Measurements from ENCODE around the gene WFIKKN1. TPM values are rescaled to one million over a fixed set of nuclear protein-coding genes. Genes with fewer than 3 reads are reported as not detected.

WFIKKN1 gene
- total RNA-seq, 2 donors from 2014 or later = 7.7 to 11.6 TPM

- Mint-ChIP-seq H3K27ac (no peak overlapping the region), H3K4me3 (no peak overlapping the region), H3K36me3 (ENCODE audit: low read depth) (peaks cover 16% of the 10 kb centered on the region), H3K4me1 (peaks cover 5% of the 10 kb centered on the region), H3K27me3 (ENCODE audit: insufficient read depth) (peaks cover 2% of the 10 kb centered on the region), H3K9me3 (no peaks in the 10 kb centered on the region)
- Histone ChIP-seq H3K27me3 (ENCODE audit: control insufficient read depth, insufficient read depth, low read length, poor library complexity, severe bottlenecking) (no peaks in the 10 kb centered on the region), H3K4me3 (ENCODE audit: low read length) (no peak overlapping the region), H3K36me3 (ENCODE audit: control insufficient read depth, insufficient read depth, low read length) (peaks cover 4% of the 10 kb centered on the region), H3K9ac (ENCODE audit: extremely low read depth, low read length, poor library complexity, severe bottlenecking) (no peak overlapping the region), H3K4me1 (ENCODE audit: control insufficient read depth, insufficient read depth, low read length) (no peaks in the 10 kb centered on the region), H3K9me3 (ENCODE audit: control insufficient read depth, low read length) (no peaks in the 10 kb centered on the region), H3K27ac (ENCODE audit: low read depth, low read length) (no peak overlapping the region)
- no peak for TF ChIP-seq CTCF (conservative IDR thresholded peaks at IDR 0.05)
- DNase-seq = no peak
- 95% methylated on average over 32 to 39 of the region's 39 CpGs for WGBS, 2 experiments (ENCODE audit: insufficient coverage in 1 of 2, insufficient read length in 1 of 2)
Measured at GRCh38 chr16:616733-617586, 13.8 kb upstream of the WFIKKN1 start.

- peaks cover 10% of the 10 kb centered on the region for H3K4me1 Mint-ChIP-seq
- no peak overlapping the region for H3K9ac ChIP-seq (ENCODE audit: extremely low read depth, low read length, poor library complexity, severe bottlenecking)
- no peak for TF ChIP-seq CTCF (conservative IDR thresholded peaks at IDR 0.05)
- no peak overlapping the region for H3K4me3 ChIP-seq (ENCODE audit: low read length)
- peaks cover 4% of the 10 kb centered on the region for H3K36me3 ChIP-seq (ENCODE audit: control insufficient read depth, insufficient read depth, low read length)
- H3K9me3 ChIP-seq (ENCODE audit: control insufficient read depth, low read length) = no peaks in the 10 kb centered on the region
- no peak overlapping the region for H3K4me3 Mint-ChIP-seq
- H3K4me1 ChIP-seq (ENCODE audit: control insufficient read depth, insufficient read depth, low read length) = no peaks in the 10 kb centered on the region
- H3K27me3 ChIP-seq (ENCODE audit: control insufficient read depth, insufficient read depth, low read length, poor library complexity, severe bottlenecking) = no peaks in the 10 kb centered on the region
- WGBS, 2 experiments (ENCODE audit: insufficient coverage in 1 of 2, insufficient read length in 1 of 2) = 91 to 93% methylated on average over 8 to 16 of the region's 16 CpGs
- no peak overlapping the region for H3K27ac Mint-ChIP-seq
- H3K36me3 Mint-ChIP-seq (ENCODE audit: low read depth) = peaks cover 16% of the 10 kb centered on the region
- H3K27me3 Mint-ChIP-seq (ENCODE audit: insufficient read depth) = peaks cover 2% of the 10 kb centered on the region
- no peaks in the 10 kb centered on the region for H3K9me3 Mint-ChIP-seq
- DNase-seq = no peak
- no peak overlapping the region for H3K27ac ChIP-seq (ENCODE audit: low read depth, low read length)
Measured at GRCh38 chr16:617855-618254, 12.9 kb upstream of the WFIKKN1 start.

- no peaks in the 10 kb centered on the region for H3K9me3 Mint-ChIP-seq
- DNase-seq = no peak
- Histone ChIP-seq H3K4me3 (ENCODE audit: low read length) (no peak overlapping the region), H3K36me3 (ENCODE audit: control insufficient read depth, insufficient read depth, low read length) (no peaks in the 10 kb centered on the region), H3K9ac (ENCODE audit: extremely low read depth, low read length, poor library complexity, severe bottlenecking) (no peak overlapping the region), H3K9me3 (ENCODE audit: control insufficient read depth, low read length) (no peaks in the 10 kb centered on the region), H3K4me1 (ENCODE audit: control insufficient read depth, insufficient read depth, low read length) (no peaks in the 10 kb centered on the region), H3K27ac (ENCODE audit: low read depth, low read length) (no peak overlapping the region), H3K27me3 (ENCODE audit: control insufficient read depth, insufficient read depth, low read length, poor library complexity, severe bottlenecking) (no peaks in the 10 kb centered on the region)
- peaks cover 7% of the 10 kb centered on the region for H3K36me3 Mint-ChIP-seq (ENCODE audit: low read depth)
- TF ChIP-seq CTCF (conservative IDR thresholded peaks at IDR 0.05) = no peak
- H3K27me3 Mint-ChIP-seq (ENCODE audit: insufficient read depth) = peaks cover 2% of the 10 kb centered on the region
- WGBS, 2 experiments (ENCODE audit: insufficient coverage in 1 of 2, insufficient read length in 1 of 2) = 94 to 95% methylated on average over 17 to 20 of the region's 20 CpGs
- no peak overlapping the region for H3K27ac Mint-ChIP-seq
- peaks cover 10% of the 10 kb centered on the region for H3K4me1 Mint-ChIP-seq
- H3K4me3 Mint-ChIP-seq = no peak overlapping the region
Measured at GRCh38 chr16:619476-620100, 11.2 kb upstream of the WFIKKN1 start.
